LHCN-M2 (cell line): ENCODE measurements around the gene SMARCAD1. TPM values are rescaled to one million over a fixed set of nuclear protein-coding genes. Genes with fewer than 3 reads are reported as not detected.
"Not testable (repeated sequence)": the region's sequence is repeated elsewhere in the genome, so short reads cannot be mapped to it uniquely, and the experiment has no call there.

Experiments
- DNase-seq: peaks from one replicate; pipeline ENCODE4 v3.0.0-alpha.2; 2012; ENCODE audit warnings: low read depth
- total RNA-seq: library from RNA; depleted of rRNA; stranded (reverse); fragments of >200 nt; gene quantifications from 2 replicates; pipeline ENCODE4 v1.2.3, GENCODE V29; 2014

SMARCAD1 gene
- total RNA-seq, 1 experiment from 2014 or later, result 44.7 TPM

- DNase-seq, result no peak
Measured at GRCh38 chr4:94290245-94290644, 82.6 kb downstream of the SMARCAD1 start.

GRCh38 chr4:94293981-94294380 is 86.3 kb downstream of the SMARCAD1 start:
- not testable (repeated sequence) for DNase-seq

GRCh38 chr4:94295473-94295872 is 87.8 kb downstream of the SMARCAD1 start:
- not testable (repeated sequence) for DNase-seq

- DNase-seq, result no peak
Measured at GRCh38 chr4:94298725-94299252, 91.1 kb downstream of the SMARCAD1 start.

GRCh38 chr4:94302191-94302590 is 94.5 kb downstream of the SMARCAD1 start:
- peak; percentile 24 for DNase-seq

- peak; percentile 61 for DNase-seq
Measured at GRCh38 chr4:94304365-94304971, 96.8 kb downstream of the SMARCAD1 start.

GRCh38 chr4:94305466-94306225 is 98.0 kb downstream of the SMARCAD1 start:
- DNase-seq, result peak; percentile 94

GRCh38 chr4:94306713-94307112 is 99.0 kb downstream of the SMARCAD1 start:
- DNase-seq, result peak; percentile 36

- DNase-seq, result peak; percentile 68
Measured at GRCh38 chr4:94307231-94307871, 99.7 kb downstream of the SMARCAD1 start.

- not testable (repeated sequence) for DNase-seq
Measured at GRCh38 chr4:94319927-94320326, 112.3 kb downstream of the SMARCAD1 start.

GRCh38 chr4:94325835-94326234 is 118.2 kb downstream of the SMARCAD1 start:
- DNase-seq, result no peak

- DNase-seq, result no peak
Measured at GRCh38 chr4:94329933-94330332, 122.3 kb downstream of the SMARCAD1 start.

- peak; percentile 5 for DNase-seq
Measured at GRCh38 chr4:94332983-94333590, 125.4 kb downstream of the SMARCAD1 start.

- DNase-seq, result no peak
Measured at GRCh38 chr4:94333866-94334265, 126.2 kb downstream of the SMARCAD1 start.

- no peak for DNase-seq
Measured at GRCh38 chr4:94334476-94334875, 126.8 kb downstream of the SMARCAD1 start.

GRCh38 chr4:94334962-94335361 is 127.3 kb downstream of the SMARCAD1 start:
- DNase-seq, result peak; percentile 3

- DNase-seq, result no peak
Measured at GRCh38 chr4:94336303-94336702, 128.6 kb downstream of the SMARCAD1 start.

GRCh38 chr4:94336791-94337190 is 129.1 kb downstream of the SMARCAD1 start:
- DNase-seq, result not testable (repeated sequence)

- DNase-seq, result no peak
Measured at GRCh38 chr4:94338681-94339351, 131.2 kb downstream of the SMARCAD1 start.

GRCh38 chr4:94339779-94340178 is 132.1 kb downstream of the SMARCAD1 start:
- DNase-seq, result no peak
